Peyer's patch (tissue), 4 donors: ENCODE results near the gene MAPK1.

ENCODE experiments used
- POLR2A ChIP-seq, 2 donors: fragments of 450-650 bp; IDR thresholded peaks; one replicate each; pipeline ENCODE4 v1.5.1; 2017; ENCODE audit warnings: antibody characterized with exemption in 2 of 2, mild to moderate bottlenecking in 2 of 2, moderate library complexity in 2 of 2
- TF ChIP-seq, protein P1 (sequence below), 6 experiments: fragments of 450-650 bp in 4 of 6; fragments of 200-600 bp in 2 of 6; sonication (generic) in 1 of 6; IDR thresholded peaks; one replicate each; pipeline ENCODE4 v1.5.1; 2017 to 2019; ENCODE audit warnings: antibody characterized with exemption in 6 of 6, mild to moderate bottlenecking in 3 of 6, moderate library complexity in 1 of 6

DNA sequence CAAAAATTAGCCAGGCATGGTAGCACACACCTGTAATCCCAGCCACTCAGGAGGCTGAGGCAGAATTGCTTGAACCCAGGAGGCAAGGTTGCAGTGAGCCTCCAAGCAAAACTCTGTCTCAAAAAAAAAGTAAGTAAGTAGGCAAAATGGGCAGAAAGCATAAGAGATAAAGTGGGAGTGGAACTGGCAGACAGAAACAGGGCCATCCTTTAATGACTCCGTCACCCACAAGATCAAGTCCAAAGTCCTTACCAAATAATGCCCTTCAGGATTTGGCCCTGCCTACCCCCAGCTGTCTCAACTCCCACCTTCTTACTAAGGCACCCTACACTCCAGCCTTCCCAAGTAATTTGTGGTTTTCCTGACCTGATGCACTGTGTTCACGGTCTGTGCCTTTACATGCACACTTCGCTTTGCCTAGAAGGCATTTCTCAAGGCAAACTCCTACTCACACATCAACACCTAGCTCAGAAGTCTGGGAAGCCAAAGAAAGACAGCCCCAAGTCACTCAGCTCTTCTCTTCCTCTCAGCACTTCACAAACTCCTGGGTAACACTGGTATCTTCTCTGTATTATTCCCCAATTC is 6.1 kb downstream of the MAPK1 start:
- TF ChIP-seq, protein P1, sequence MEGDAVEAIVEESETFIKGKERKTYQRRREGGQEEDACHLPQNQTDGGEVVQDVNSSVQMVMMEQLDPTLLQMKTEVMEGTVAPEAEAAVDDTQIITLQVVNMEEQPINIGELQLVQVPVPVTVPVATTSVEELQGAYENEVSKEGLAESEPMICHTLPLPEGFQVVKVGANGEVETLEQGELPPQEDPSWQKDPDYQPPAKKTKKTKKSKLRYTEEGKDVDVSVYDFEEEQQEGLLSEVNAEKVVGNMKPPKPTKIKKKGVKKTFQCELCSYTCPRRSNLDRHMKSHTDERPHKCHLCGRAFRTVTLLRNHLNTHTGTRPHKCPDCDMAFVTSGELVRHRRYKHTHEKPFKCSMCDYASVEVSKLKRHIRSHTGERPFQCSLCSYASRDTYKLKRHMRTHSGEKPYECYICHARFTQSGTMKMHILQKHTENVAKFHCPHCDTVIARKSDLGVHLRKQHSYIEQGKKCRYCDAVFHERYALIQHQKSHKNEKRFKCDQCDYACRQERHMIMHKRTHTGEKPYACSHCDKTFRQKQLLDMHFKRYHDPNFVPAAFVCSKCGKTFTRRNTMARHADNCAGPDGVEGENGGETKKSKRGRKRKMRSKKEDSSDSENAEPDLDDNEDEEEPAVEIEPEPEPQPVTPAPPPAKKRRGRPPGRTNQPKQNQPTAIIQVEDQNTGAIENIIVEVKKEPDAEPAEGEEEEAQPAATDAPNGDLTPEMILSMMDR (IDR thresholded peaks at IDR 0.05): no peak
- TF ChIP-seq POLR2A (IDR thresholded peaks at IDR 0.05): no peak
